ENCODE data around the gene BMP5. TPM values are rescaled to one million over a fixed set of nuclear protein-coding genes. Genes with fewer than 3 reads are reported as not detected.

BMP5 gene
- total and polyA plus RNA-seq, 4 donors: 0.42 to 0.92 (median 0.65) TPM

DNA sequence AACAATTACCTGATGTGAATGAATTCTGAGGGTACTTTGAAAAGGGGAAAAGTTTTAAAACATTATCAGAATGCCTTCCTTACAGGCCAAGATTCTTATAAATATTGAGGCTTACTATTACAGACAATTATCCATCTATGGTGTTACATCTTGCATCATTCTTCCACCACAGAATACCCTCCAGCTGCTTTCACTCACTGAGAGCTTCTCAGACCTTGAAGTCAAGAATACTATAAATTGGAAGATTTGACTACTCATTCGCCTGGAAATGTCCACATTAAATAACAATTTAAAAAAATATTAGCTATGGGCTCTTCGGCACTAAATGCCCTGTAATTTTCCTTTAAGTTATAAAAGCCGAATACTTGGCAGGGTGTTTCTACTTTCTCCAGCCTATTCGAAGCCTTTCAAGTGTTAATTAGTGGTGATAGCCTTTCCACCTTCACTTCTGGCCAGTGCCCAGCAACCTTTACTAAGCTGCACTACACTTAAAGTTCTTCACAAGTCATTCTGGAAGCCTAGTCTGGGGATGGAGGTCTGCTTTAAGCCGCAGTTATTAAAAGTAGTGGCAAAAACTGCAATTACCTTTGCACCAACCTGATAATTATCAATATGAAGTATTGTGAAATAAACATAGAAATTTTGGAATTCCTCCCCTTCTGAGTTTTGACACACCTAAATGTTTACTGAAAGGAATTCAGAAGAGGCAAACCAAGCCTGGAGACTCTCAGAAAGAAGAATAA is 100.9 kb downstream of the BMP5 start:
- Histone ChIP-seq H3K27me3 (ENCODE audit: control insufficient read depth in 4 of 4, insufficient read depth in 4 of 4, low read length in 3 of 4) (no peaks in the 10 kb centered on the region), H3K4me1 (ENCODE audit: control insufficient read depth in 4 of 4, insufficient read depth in 4 of 4, low read length in 3 of 4) (no peaks in the 10 kb centered on the region), H3K27ac (ENCODE audit: low read depth in 1 of 2, low read length in 2 of 2) (no peak overlapping the region), H3K36me3 (ENCODE audit: control insufficient read depth in 4 of 4, insufficient read depth in 3 of 4, low read depth in 1 of 4, low read length in 3 of 4) (no peaks in the 10 kb centered on the region), H3K9me3 (ENCODE audit: control insufficient read depth in 4 of 4, low read length in 3 of 4) (no peaks in the 10 kb centered on the region), H3K9ac (ENCODE audit: low read depth in 1 of 2, low read length in 2 of 2) (no peak overlapping the region), H3K4me3 (ENCODE audit: low read depth in 1 of 3, low read length in 3 of 3) (no peak overlapping the region)
- TF ChIP-seq CTCF (IDR thresholded peaks at IDR 0.05; ENCODE audit: low read depth, low read length, missing input control) (no peak), HNF4A (conservative IDR thresholded peaks at IDR 0.05) (no peak), GABPA (IDR thresholded peaks at IDR 0.05 in 1 of 2, conservative IDR thresholded peaks at IDR 0.05 in 1 of 2) (no peak), RAD21 (IDR thresholded peaks at IDR 0.05) (no peak), HNF4G (IDR thresholded peaks at IDR 0.05) (no peak), NR2F2 (IDR thresholded peaks at IDR 0.05) (no peak), TAF1 (conservative IDR thresholded peaks at IDR 0.05) (no peak), ZBTB33 (IDR thresholded peaks at IDR 0.05) (no peak), FOXA1 (IDR thresholded peaks at IDR 0.05) (no peak), FOXA2 (IDR thresholded peaks at IDR 0.05) (no peak), RXRA (IDR thresholded peaks at IDR 0.05) (no peak), EGR1 (IDR thresholded peaks at IDR 0.05; ENCODE audit: low read depth in 2 of 2) (no peak), JUND (IDR thresholded peaks at IDR 0.05) (no peak), YY1 (IDR thresholded peaks at IDR 0.05) (no peak), ATF3 (IDR thresholded peaks at IDR 0.05) (no peak)
- TF ChIP-seq, protein P1, sequence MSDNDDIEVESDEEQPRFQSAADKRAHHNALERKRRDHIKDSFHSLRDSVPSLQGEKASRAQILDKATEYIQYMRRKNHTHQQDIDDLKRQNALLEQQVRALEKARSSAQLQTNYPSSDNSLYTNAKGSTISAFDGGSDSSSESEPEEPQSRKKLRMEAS (IDR thresholded peaks at IDR 0.05): no peak
- WGBS: 73% methylated on average over 5 of the region's 5 CpGs
- DNase-seq (ENCODE audit: low spot score): no peak

DNA sequence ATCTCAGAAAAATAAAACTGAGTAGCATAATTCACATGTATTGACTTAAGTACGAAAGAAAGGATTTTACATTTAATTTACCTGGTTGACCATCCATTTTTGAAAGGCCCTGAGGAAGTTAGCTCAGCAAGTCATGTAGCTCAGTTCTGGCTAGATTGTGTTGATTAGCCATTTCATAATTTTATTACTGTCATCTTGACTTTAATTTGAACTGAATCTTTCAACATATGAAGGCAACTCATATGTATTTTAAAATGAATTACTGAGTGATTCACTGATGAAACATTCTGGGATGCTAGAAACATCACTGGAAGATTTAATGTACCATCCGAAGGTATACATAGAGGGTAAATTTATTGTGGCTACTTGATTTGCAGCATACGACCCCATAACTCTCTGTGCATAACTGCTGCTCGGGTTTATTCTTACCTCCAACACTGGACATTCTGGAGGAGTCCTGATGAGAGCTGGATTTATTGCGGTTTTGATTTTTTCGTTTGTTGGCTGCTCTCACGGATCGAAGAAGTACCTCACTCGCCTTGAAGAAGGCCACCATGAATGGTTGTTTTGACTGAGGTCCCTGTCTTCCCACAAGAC is 101.7 kb downstream of the BMP5 start:
- Histone ChIP-seq H3K9me3 (ENCODE audit: control insufficient read depth in 4 of 4, low read length in 3 of 4) (no peaks in the 10 kb centered on the region), H3K36me3 (ENCODE audit: control insufficient read depth in 4 of 4, insufficient read depth in 3 of 4, low read depth in 1 of 4, low read length in 3 of 4) (no peaks in the 10 kb centered on the region), H3K4me3 (ENCODE audit: low read depth in 1 of 3, low read length in 3 of 3) (no peak overlapping the region), H3K27ac (ENCODE audit: low read depth in 1 of 2, low read length in 2 of 2) (no peak overlapping the region), H3K9ac (ENCODE audit: low read depth in 1 of 2, low read length in 2 of 2) (no peak overlapping the region), H3K4me1 (ENCODE audit: control insufficient read depth in 4 of 4, insufficient read depth in 4 of 4, low read length in 3 of 4) (no peaks in the 10 kb centered on the region), H3K27me3 (ENCODE audit: control insufficient read depth in 4 of 4, insufficient read depth in 4 of 4, low read length in 3 of 4) (no peaks in the 10 kb centered on the region)
- DNase-seq (ENCODE audit: low spot score): no peak
- WGBS: 83% methylated on average over 9 of the region's 9 CpGs
- TF ChIP-seq GABPA (IDR thresholded peaks at IDR 0.05 in 1 of 2, conservative IDR thresholded peaks at IDR 0.05 in 1 of 2): no peak
- no peak for TF ChIP-seq YY1 (IDR thresholded peaks at IDR 0.05)
- TF ChIP-seq REST (IDR thresholded peaks at IDR 0.05): no peak
- no peak for TF ChIP-seq FOXA1 (IDR thresholded peaks at IDR 0.05)
- TF ChIP-seq SP1 (IDR thresholded peaks at IDR 0.05): no peak
- no peak for TF ChIP-seq ATF3 (IDR thresholded peaks at IDR 0.05)
- TF ChIP-seq TAF1 (conservative IDR thresholded peaks at IDR 0.05): no peak
- no peak for TF ChIP-seq ZBTB33 (IDR thresholded peaks at IDR 0.05)
- no peak for TF ChIP-seq CTCF (IDR thresholded peaks at IDR 0.05; ENCODE audit: low read depth, low read length, missing input control)
- no peak for TF ChIP-seq RXRA (IDR thresholded peaks at IDR 0.05)

Data from liver (tissue), 9 donors.